GM18498 (cell line): ENCODE data around the gene FHAD1.
"Not testable (repeated sequence)": the region's sequence is repeated elsewhere in the genome, so short reads cannot be mapped to it uniquely, and the experiment has no call there.

Source experiments
- ATAC-seq: cut with Tn5 transposase; IDR thresholded peaks from one replicate; pipeline ENCODE4 v1.9.1; 2021; ENCODE audit warnings: mild to moderate bottlenecking, moderate library complexity; ENCODE audit not compliant: unreplicated experiment

FHAD1 gene

DNA sequence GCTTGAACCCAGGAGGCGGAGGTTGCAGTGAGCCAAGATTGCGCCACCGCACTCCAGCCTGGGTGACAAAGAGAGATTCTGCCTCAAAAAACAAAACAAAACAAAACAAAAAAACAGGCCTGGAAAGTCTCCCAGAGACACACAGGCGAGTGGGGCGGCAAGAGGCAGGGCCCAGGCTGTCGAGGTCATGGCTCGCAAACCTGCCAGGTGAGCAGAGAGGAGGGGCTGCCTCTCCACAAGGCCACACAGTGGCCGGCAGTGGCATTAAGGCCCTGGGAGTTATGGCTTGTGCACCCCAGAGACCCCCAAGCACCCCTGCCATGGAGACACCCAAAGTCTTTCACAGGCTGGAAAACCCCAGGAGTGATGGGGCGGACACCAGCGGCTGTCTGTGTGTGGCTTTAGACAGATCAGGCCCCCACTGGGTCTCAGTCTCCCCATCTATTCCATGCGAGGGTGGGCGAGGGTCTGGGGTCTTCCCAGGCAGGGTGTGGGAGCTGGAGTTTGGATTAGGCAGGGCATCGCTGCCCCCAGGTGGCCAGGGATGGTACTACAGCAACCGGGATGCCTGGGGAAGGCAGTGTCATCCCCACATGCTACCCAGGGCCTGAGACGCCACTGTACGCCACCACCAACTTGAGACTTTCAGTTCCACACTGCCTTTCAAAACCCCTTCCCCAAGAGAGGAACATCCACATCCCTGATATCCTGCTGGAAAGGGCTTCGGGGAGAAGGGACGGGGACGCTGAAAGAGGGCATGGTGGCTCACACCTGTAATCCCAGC lies 184.0 kb downstream of the FHAD1 start:
- ATAC-seq, result no peak

DNA sequence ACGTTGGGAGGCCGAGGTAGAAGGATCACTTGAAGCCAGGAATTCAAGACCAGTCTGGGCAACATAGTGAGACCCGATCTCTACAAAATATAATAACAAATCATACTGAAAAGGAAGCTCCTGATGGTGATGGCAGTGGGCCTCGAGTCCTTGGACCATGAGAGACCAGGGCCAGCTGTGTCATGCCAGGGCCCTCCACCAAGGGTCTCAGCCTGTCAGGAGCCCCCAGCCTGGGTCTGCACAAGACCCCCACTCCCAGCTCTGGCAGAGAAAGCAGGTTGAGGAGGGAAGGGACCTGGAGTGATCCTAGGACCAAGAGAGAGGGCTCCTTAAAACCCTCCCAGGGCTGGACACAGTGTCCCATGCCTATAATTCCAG lies 184.5 kb downstream of the FHAD1 start:
- ATAC-seq, result no peak

DNA sequence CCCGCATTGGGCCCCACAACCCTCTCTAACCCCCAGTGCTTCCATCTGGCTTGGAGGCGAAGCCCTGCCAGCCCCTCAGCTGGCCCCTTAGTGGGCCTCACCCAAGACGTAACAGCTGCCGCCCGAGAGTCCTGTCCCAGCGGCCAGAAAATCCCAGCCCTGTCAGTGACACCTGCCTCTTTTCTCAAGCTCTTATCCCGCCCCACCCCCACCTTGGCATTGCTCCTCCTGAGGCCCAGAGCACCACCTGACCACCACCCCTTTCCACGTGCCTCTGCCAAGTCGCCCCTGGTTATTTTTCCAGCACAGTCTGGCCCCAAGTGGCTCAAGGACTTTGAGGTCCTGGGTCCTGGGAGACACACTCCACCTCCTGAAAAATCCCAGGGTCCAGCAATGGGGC lies 185.3 kb downstream of the FHAD1 start:
- no peak for ATAC-seq

DNA sequence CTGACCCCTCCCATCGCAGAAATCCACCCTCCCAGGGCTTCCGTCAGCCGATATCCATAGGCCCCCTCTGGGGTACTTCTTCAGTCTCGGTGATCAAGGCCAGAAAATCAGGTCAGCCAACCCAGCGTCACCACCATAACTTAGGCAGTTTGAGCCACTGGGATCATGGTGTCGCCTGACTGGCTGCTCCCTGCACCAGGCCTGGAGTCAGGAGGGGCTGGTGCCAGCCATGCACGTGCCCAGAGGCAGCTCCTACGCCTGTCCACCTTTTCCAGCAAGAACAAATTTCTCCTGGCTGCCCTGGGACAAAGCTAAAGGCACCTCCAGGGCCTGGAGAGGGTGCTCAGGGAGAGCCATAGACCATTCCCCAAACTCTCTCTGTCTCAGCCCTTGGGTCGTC lies 186.4 kb downstream of the FHAD1 start:
- no peak for ATAC-seq

DNA sequence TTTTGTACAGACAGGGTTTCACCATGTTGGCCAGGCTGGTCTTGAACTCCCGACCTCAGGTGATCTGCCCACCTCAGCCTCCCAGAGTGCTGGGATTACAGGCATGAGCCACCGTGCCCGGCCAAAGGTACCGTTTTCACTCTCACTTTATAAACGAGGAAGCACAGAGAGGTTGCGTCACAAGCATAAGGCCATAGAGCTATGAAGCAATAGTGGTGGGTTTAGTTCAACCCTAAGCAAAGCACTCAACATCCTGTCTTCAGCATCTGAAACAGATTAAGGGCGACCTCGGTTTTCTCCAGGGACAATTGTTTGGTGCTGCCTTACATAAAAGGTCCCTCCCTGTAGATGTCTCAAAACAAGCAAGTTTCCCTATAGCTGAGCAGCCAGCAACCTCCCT lies 187.7 kb downstream of the FHAD1 start:
- not testable (repeated sequence) for ATAC-seq

DNA sequence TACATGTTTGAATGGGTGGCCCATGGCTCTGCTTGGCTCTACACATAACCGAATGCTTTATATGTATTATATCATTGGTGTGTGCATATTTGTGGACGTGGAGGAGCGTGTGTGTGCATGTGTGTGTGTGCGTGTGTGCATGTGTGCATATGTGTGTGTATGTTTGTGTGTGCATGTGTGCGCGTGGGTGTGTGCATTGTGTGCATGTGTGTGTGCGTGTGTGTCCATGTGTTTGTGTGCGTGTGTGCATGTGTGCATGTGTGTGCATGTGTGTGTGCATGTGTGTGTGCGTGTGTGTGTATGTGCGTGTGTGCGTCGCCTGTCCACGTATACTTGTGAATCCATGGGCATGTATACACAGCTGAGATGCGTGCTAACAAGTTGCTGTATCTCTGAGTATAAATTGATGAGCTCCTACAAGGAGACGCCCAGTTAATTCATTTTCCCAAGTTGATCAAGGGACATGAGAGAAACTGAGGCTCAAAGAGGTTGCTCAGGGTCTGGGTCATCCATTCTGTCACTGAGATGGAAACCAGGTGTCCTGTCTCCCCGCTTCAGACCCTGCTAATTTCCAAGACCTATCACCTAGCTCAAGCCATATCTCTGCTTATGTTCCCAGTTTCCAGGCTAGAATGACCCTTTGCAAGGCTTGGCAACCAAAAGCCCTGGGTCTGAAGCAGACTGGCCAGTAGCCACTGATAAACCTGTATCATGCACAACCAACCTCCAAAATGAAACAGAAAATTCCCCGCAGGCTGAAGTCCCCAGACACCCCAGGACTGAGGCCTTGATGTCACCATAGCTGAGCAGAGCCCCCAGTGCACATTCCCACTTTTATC lies 188.4 kb downstream of the FHAD1 start:
- ATAC-seq, result no peak

DNA sequence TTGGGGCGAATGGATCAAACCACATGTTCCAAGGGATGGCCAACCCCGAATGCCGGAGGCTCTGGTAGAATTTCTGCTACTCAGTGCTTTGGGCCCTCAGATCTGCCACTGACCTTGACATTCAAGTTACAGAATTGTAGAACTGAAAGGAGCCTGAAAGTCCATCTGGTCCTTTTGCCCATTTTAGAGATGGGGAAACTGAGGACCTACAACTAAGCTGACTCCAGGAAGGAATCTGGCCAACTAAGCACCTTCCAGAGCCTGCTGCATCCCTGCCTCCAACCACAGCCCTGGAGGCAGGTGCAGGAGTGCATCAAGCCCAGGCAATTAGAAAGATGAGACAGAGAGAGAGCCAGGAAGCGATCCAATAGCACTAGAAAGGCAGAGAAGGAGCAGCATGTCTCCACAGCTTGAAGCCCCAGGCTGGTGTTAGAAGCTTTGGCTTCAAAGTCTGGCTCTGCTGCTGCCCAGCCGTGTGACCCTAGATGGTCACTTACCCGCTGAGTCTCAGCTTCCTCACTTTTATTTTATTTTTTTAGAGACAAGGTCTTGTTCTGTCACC lies 189.9 kb downstream of the FHAD1 start:
- ATAC-seq, result no peak

DNA sequence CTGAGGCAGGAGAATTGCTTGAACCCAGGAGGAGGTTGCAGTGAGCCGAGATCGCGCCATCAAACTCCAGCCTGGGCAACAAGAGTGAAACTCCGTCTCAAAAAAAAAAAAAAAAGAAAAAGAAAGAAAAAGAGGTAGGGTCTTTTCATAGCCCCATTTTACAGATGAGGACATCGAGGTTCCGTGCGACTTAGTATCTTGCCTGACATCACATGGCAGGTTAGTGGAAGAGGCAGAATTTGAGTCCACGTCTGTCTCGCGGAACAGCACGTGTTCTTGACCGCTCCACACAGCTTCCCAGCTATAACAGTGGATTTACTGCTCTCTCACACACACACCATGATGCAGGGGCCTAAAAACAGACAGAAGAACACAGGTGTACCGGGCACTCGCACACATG lies 192.3 kb downstream of the FHAD1 start:
- no peak for ATAC-seq

DNA sequence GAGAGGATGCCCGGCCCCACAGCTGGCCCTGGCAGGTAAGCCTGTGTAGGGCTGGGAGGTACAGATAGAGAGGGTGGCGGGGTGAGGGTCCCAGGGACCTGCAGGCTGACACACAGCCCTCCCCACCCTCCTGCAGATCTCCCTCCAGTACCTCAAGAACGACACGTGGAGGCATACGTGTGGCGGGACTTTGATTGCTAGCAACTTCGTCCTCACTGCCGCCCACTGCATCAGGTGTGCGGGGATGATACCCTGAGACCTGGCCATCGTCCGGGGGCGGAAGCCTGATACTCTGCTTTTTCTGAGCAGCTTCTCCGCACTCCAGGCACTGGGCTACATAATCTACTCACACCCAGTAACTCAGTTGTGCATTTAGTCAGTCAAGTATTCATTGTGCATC lies 193.3 kb downstream of the FHAD1 start:
- ATAC-seq, result no peak

DNA sequence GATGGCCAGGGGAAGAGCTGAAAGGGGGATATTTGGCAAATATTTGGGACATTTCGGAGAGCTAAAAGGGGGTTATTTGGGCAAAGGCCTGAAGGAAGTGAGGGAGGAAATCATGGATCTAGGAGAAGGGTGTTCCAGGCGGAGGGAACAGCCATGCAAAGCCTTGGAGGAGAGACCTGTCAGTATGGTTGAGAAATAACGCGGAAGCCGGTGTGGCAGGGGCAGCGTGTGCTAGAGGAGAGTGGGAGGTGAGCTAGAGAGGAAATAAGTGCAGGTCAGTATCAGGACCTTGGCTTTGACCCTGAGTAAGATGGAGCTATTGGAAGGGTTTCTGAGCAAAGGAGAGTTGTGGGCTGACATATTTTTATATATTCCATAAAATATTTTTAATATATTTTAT lies 194.2 kb downstream of the FHAD1 start:
- no peak for ATAC-seq

DNA sequence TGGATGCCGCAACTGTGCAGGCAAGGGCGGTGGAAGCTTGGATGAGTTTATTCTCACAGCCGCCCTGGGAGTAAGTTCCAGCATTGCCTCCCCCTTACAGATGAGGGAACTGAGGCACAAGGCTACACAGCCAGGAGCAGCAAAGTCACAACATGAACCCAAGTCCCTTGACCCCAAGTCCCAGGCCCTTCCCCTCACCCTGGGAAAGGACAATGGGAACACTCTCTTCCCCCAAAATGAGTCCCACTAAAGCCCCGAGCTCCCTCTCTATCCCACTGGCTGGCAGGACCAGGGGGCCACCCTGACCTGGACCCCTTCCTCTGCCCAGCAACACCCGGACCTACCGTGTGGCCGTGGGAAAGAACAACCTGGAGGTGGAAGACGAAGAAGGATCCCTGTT lies 195.1 kb downstream of the FHAD1 start:
- no peak for ATAC-seq

DNA sequence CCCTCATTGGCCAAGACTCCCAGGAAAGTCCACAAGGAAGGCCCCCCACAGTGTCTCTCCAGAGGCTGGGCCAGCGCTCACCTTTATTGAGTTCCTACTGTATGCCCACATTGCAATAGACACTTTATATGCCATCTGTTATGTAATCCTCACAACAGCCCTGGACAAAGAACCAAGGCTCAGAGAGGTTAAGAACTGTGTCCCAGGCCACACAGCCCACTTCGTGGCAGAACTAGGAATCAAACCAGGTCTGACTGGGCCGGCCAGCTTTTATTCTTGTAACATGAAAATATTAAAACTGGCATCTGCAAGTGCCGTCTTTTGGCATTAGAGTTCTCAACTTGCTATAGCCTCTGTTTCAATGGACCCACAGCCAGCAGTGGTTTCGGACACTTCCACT lies 195.7 kb downstream of the FHAD1 start:
- ATAC-seq, result no peak

DNA sequence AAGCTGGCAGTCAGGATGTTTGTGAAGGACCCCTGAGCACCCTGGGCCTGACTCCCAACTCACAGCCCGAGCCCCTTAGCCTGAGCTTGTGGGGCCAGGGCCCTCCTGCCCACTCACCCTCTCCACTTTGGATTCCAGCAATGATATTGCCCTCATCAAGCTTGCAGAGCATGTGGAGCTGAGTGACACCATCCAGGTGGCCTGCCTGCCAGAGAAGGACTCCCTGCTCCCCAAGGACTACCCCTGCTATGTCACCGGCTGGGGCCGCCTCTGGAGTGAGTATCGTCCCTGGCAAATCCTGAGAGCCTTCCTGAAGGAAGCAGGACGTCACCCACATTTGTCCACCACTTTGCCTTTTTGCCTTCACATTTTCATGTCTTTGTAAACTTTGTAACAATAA lies 196.3 kb downstream of the FHAD1 start:
- ATAC-seq, result no peak

DNA sequence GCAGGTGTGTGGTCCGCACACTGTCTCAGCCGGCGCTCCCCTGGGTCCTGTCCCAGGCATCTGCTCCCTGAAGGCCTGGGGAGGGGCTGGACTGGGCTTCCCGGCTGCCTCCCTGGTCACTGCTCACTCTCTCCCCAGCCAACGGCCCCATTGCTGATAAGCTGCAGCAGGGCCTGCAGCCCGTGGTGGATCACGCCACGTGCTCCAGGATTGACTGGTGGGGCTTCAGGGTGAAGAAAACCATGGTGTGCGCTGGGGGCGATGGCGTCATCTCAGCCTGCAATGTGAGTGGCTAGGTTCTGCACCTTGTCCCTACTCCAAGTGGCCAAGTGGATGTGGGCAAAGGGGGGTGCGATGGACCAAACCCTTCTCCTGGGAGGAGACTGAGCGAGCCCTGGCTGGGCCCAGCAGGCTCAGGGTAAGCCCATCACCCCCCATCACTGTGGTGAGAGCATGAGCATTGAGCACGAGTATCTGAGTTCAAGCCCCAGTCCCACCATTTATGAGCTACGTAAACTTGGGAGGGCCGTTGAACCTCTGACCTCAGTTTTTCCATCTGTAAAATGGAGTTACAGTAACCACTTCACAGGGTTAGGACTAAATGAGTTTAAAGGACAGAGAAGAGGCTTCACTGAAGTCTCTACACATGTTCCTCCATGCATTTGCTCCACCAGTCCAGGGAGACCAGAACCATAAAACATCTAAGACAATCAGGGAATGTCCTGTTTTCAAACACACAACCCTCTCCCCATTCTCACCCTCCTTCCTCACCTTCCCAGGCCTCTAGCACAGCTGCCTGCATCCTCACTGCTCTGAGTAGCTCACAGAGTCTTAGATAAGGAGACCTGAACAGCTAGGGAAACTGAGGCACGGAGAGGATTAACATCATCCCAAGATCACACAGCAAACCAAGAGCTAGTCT lies 197.7 kb downstream of the FHAD1 start:
- no peak for ATAC-seq

DNA sequence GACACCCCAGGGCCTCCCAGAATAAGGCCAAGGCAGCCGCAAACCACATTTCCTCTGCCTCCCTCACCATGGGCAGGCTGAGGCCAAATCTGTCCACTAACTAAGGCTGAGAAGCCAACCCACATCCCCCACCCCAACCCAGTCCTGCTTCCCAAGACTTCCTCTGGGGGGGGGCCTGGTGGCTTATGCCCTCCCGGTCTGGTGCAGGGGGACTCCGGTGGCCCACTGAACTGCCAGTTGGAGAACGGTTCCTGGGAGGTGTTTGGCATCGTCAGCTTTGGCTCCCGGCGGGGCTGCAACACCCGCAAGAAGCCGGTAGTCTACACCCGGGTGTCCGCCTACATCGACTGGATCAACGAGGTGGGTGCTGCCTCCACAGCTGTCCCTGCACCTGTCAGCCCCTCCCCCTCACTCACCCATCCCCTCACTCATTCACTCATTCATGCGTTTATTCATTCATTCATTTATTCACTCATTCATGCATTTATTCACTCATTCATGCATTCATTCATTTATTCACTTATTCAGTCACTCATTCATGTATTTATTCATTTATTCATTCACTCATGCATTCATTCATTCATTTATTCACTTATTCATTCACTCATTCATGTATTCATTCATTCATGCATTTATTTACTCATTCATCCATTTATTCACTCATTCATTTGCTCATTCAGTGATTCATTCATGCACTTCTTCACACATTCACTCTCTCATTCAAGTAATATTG lies 198.5 kb downstream of the FHAD1 start:
- no peak for ATAC-seq

DNA sequence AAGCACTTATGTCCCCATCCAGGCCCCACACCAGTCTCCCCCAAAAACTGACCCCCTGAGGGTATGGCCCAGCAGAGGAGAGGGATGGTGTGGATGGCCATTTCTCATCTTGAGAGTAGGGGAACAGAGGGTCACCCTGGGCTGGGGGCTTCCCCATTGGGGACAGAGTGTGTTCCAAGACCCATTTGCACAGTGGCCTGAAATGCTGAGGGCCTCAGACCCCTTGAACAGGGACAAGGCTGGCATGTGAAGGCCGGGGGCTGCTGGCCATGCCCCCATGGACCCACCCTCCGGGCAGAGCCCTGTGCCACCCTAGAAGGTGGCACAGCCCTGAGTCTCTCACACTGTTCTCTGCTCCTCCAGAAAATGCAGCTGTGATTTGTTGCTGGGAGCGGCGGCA lies 199.2 kb downstream of the FHAD1 start:
- no peak for ATAC-seq
